HepG2 (cell line): ENCODE measurements around the gene MAFF. TPM values are rescaled to one million over a fixed set of nuclear protein-coding genes. Genes with fewer than 3 reads are reported as not detected.

Experiments used
- AGO2 ChIP-seq: fragments of 200-400 bp; formaldehyde crosslinking; optimal IDR thresholded peaks from 2 replicates; pipeline ENCODE3; 2017; ENCODE audit warnings: mild to moderate bottlenecking, low read depth, low read length, moderate library complexity
- AKAP8 ChIP-seq: sonication (generic); formaldehyde crosslinking; IDR thresholded peaks from 2 replicates; pipeline ENCODE4 v1.5.1; 2020; ENCODE audit warnings: mild to moderate bottlenecking, missing genetic modification reagents
- MTA1 ChIP-seq: sonication (generic); formaldehyde crosslinking; IDR thresholded peaks from 2 replicates; pipeline ENCODE4 v1.4.0; 2020; ENCODE audit warnings: missing genetic modification reagents, mild to moderate bottlenecking, borderline replicate concordance
- NFYC ChIP-seq: IDR thresholded peaks from 2 replicates; pipeline ENCODE4 v1.6.1; 2016; ENCODE audit warnings: missing genetic modification reagents, missing compliant biosample characterization
- PAWR ChIP-seq: sonication (generic); formaldehyde crosslinking; IDR thresholded peaks from 2 replicates; pipeline ENCODE4 v1.4.0; 2020; ENCODE audit warnings: missing genetic modification reagents, mild to moderate bottlenecking, borderline replicate concordance
- SAFB2 ChIP-seq: sonication (generic); formaldehyde crosslinking; IDR thresholded peaks from 2 replicates; pipeline ENCODE4 v1.5.1; 2020; ENCODE audit warnings: missing genetic modification reagents, low read depth, mild to moderate bottlenecking, borderline replicate concordance
- SALL1 ChIP-seq: sonication (generic); formaldehyde crosslinking; IDR thresholded peaks from 2 replicates; pipeline ENCODE4 v1.8.0; 2022; ENCODE audit warnings: mild to moderate bottlenecking, missing genetic modification reagents
- SOX6 ChIP-seq, 2 experiments: fragments of 450-650 bp in 1 of 2; sonication (generic) in 1 of 2; formaldehyde crosslinking in 1 of 2; IDR thresholded peaks; 2 replicates each; pipeline versions ENCODE4 v1.4.0 to v1.6.1; 2017 to 2020; ENCODE audit warnings: antibody characterized with exemption in 1 of 2, mild to moderate bottlenecking in 1 of 2, missing genetic modification reagents in 1 of 2
- SRF ChIP-seq: IDR thresholded peaks from 2 replicates; pipeline ENCODE4 v1.6.1; 2011; ENCODE audit warnings: mild to moderate bottlenecking, low read depth, low read length, moderate library complexity
- TARDBP ChIP-seq: sonication (generic); formaldehyde crosslinking; IDR thresholded peaks from 2 replicates; pipeline ENCODE4 v1.8.0; 2022; ENCODE audit warnings: mild to moderate bottlenecking, missing genetic modification reagents
- TBX3 ChIP-seq: fragments of 450-650 bp; IDR thresholded peaks from 2 replicates; pipeline ENCODE4 v1.6.1; 2017; ENCODE audit warnings: antibody characterized with exemption, mild to moderate bottlenecking, inconsistent platforms, borderline replicate concordance
- ZBTB38 ChIP-seq: sonication (generic); formaldehyde crosslinking; IDR thresholded peaks from 2 replicates; pipeline ENCODE4 v1.5.1; 2020; ENCODE audit warnings: mild to moderate bottlenecking, missing genetic modification reagents
- ZNF777 ChIP-seq: sonication (generic); formaldehyde crosslinking; IDR thresholded peaks from 2 replicates; pipeline ENCODE4 v1.4.0; 2020; ENCODE audit warnings: missing genetic modification reagents
- ZNF816 ChIP-seq: sonication (generic); formaldehyde crosslinking; IDR thresholded peaks from 2 replicates; pipeline ENCODE4 v1.8.0; 2022; ENCODE audit warnings: missing genetic modification reagents, mild to moderate bottlenecking, borderline replicate concordance
- polyA plus RNA-seq, 8 experiments: library from polyadenylated mRNA; depleted of rRNA in 3 of 8; stranded (reverse) in 7 of 8; unstranded in 1 of 8; fragments of >200 nt; fragmentation: Illumina TruSeq in 4 of 8; extraction: Trizol in 4 of 8; gene quantifications; 2 replicates each; pipeline versions ENCODE4 v1.2.1 to v1.2.3, GENCODE V29; 2011 to 2016; ENCODE audit warnings: low read depth in 4 of 8, missing spikeins in 1 of 8, mixed read lengths in 1 of 8; ENCODE audit not compliant: insufficient read depth in 1 of 8
- total RNA-seq, 5 experiments: library from RNA; depleted of rRNA; stranded (reverse); fragments of >200 nt; fragmentation: Illumina TruSeq; extraction: Trizol; gene quantifications; 2 replicates each; pipeline ENCODE4 v1.2.3, GENCODE V29; 2016; ENCODE audit warnings: low read depth in 1 of 5
- TF ChIP-seq, protein P1 (sequence below): sonication (generic); formaldehyde crosslinking; IDR thresholded peaks from 2 replicates; pipeline ENCODE4 v1.5.1; 2020; ENCODE audit warnings: missing genetic modification reagents, mild to moderate bottlenecking, borderline replicate concordance
- TF ChIP-seq, protein P2 (sequence below): sonication (generic); formaldehyde crosslinking; IDR thresholded peaks from 2 replicates; pipeline ENCODE4 v1.8.0; 2022; ENCODE audit warnings: mild to moderate bottlenecking, missing genetic modification reagents, borderline replicate concordance
- TF ChIP-seq, protein P3 (sequence below): sonication (generic); formaldehyde crosslinking; IDR thresholded peaks from 2 replicates; pipeline ENCODE4 v1.8.0; 2022; ENCODE audit warnings: mild to moderate bottlenecking, missing genetic modification reagents
- TF ChIP-seq, protein P4 (sequence below): sonication (generic); formaldehyde crosslinking; IDR thresholded peaks from 2 replicates; pipeline ENCODE4 v1.4.0; 2020; ENCODE audit warnings: missing genetic modification reagents, borderline replicate concordance
- TF ChIP-seq, protein P5 (sequence below): sonication (generic); formaldehyde crosslinking; IDR thresholded peaks from 2 replicates; pipeline ENCODE4 v1.9.0; 2022; ENCODE audit warnings: missing genetic modification reagents, mild to moderate bottlenecking, borderline replicate concordance

MAFF gene
- total and polyA plus RNA-seq, 2 of the 13 experiments (the other 11 are each of a cell fraction or from before 2014, with no cell fraction given), result 5.4 to 14.3 TPM

DNA sequence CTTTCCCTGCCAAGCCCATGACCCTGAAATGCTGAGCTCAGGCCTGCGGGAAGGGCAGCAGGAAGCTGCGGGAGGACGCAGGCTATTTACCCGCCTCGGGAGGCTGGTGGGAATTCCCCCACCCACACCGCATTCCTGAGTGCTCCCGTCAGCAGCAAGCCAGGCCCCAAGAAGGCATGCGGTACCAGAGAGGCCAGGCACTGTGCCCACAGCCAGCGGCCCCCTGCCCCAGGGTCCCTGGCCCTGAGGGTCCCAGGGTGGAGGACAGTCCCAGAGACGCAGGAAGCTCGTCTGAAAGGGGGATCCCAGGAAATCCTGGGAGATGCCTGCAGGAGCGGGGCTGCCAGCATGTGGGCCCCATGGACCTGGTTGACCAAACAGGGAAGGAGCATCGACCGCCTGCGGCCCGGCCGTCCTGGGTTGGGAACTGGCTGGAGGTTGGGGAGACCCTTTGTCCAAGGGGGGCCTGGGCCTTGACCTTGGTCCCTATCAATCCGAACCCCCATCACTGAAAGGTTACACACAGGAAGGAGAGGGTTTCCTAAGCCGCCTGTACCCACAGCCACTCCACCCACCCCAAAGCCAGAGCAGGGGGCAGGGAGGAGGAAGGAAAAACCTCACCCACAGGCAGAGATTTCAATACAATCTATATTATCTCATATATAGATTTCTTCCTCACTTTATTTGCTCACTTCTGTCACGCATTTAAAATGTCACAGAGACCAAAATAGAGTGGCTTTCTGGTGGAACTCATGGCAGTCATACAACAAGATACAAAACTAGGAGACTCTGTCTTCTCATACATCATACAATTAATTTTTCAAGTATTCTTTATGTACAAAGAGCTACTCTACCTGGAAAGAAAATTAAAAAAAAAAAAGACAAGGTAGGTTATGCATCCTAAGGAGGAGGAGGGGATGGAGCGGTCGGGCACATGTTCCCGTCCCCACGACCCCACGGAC lies 17.1 kb downstream of the MAFF start (continued):
- TF ChIP-seq, protein P1, sequence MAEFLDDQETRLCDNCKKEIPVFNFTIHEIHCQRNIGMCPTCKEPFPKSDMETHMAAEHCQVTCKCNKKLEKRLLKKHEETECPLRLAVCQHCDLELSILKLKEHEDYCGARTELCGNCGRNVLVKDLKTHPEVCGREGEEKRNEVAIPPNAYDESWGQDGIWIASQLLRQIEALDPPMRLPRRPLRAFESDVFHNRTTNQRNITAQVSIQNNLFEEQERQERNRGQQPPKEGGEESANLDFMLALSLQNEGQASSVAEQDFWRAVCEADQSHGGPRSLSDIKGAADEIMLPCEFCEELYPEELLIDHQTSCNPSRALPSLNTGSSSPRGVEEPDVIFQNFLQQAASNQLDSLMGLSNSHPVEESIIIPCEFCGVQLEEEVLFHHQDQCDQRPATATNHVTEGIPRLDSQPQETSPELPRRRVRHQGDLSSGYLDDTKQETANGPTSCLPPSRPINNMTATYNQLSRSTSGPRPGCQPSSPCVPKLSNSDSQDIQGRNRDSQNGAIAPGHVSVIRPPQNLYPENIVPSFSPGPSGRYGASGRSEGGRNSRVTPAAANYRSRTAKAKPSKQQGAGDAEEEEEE (CRISPR knock-in tag), result no peak
- TF ChIP-seq AKAP8 (CRISPR knock-in tag) (peak; percentile 96), ZBTB38 (peak; percentile 91), ZNF777 (CRISPR knock-in tag) (0 out of 2 replicates have a peak, but pooled peaks have one; percentile 34), AGO2 (peak; percentile 87), SRF (no peak), TBX3 (0 out of 2 replicates have a peak, but pooled peaks have one; percentile 7), NFYC (CRISPR knock-in tag) (0 out of 2 replicates have a peak, but pooled peaks have one; percentile 7), TARDBP (CRISPR knock-in tag) (peak; percentile 83; the same call in 1 of the 2 replicates), SOX6 (IDR thresholded peaks at IDR 0.05) (no peak), SOX6 (CRISPR knock-in tag; IDR thresholded peaks at IDR 0.05) (peak; percentile 65; the same call in 1 of the 2 replicates), PAWR (CRISPR knock-in tag) (no peak), ZNF816 (CRISPR knock-in tag) (no peak; the same call in 1 of the 2 replicates), MTA1 (CRISPR knock-in tag) (peak; percentile 84; the same call in 1 of the 2 replicates), SAFB2 (CRISPR knock-in tag) (peak; percentile 85; the same call in 1 of the 2 replicates), SALL1 (CRISPR knock-in tag) (peak; percentile 85)
- TF ChIP-seq, protein P2, sequence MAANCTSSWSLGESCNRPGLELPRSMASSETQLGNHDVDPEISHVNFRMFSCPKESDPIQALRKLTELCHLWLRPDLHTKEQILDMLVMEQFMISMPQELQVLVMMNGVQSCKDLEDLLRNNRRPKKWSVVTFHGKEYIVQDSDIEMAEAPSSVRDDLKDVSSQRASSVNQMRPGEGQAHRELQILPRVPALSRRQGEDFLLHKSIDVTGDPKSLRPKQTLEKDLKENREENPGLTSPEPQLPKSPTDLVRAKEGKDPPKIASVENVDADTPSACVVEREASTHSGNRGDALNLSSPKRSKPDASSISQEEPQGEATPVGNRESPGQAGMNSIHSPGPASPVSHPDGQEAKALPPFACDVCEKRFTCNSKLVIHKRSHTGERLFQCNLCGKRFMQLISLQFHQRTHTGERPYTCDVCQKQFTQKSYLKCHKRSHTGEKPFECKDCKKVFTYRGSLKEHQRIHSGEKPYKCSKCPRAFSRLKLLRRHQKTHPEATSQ (CRISPR knock-in tag), result no peak
- TF ChIP-seq, protein P3, sequence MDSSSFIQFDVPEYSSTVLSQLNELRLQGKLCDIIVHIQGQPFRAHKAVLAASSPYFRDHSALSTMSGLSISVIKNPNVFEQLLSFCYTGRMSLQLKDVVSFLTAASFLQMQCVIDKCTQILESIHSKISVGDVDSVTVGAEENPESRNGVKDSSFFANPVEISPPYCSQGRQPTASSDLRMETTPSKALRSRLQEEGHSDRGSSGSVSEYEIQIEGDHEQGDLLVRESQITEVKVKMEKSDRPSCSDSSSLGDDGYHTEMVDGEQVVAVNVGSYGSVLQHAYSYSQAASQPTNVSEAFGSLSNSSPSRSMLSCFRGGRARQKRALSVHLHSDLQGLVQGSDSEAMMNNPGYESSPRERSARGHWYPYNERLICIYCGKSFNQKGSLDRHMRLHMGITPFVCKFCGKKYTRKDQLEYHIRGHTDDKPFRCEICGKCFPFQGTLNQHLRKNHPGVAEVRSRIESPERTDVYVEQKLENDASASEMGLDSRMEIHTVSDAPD (CRISPR knock-in tag), result peak; percentile 71
- TF ChIP-seq, protein P4, sequence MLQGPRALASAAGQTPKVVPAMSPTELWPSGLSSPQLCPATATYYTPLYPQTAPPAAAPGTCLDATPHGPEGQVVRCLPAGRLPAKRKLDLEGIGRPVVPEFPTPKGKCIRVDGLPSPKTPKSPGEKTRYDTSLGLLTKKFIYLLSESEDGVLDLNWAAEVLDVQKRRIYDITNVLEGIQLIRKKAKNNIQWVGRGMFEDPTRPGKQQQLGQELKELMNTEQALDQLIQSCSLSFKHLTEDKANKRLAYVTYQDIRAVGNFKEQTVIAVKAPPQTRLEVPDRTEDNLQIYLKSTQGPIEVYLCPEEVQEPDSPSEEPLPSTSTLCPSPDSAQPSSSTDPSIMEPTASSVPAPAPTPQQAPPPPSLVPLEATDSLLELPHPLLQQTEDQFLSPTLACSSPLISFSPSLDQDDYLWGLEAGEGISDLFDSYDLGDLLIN (CRISPR knock-in tag), result 0 out of 2 replicates have a peak, but pooled peaks have one; percentile 58
- TF ChIP-seq, protein P5, sequence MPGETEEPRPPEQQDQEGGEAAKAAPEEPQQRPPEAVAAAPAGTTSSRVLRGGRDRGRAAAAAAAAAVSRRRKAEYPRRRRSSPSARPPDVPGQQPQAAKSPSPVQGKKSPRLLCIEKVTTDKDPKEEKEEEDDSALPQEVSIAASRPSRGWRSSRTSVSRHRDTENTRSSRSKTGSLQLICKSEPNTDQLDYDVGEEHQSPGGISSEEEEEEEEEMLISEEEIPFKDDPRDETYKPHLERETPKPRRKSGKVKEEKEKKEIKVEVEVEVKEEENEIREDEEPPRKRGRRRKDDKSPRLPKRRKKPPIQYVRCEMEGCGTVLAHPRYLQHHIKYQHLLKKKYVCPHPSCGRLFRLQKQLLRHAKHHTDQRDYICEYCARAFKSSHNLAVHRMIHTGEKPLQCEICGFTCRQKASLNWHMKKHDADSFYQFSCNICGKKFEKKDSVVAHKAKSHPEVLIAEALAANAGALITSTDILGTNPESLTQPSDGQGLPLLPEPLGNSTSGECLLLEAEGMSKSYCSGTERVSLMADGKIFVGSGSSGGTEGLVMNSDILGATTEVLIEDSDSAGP (CRISPR knock-in tag), result peak; percentile 81; the same call in 1 of the 2 replicates
